ENCODE data around the gene DGKQ.
A peak's percentile ranks its signal among the peaks of the same experiment; 100 is the strongest.

Gene DGKQ

GRCh38 chr4:1013225-1014073, 40.1 kb upstream of the DGKQ start:
- DNase-seq (ENCODE audit: low read depth) = no peak
- no peak for TF ChIP-seq CTCF (conservative IDR thresholded peaks at IDR 0.05; ENCODE audit: low read depth, low read length)
- H3K4me3 ChIP-seq (ENCODE audit: low read depth, low read length) = no peak overlapping the region

GRCh38 chr4:1012034-1012739, 38.8 kb upstream of the DGKQ start:
- peak; percentile 36 for DNase-seq (ENCODE audit: low read depth)
- TF ChIP-seq CTCF (conservative IDR thresholded peaks at IDR 0.05; ENCODE audit: low read depth, low read length) = no peak
- H3K4me3 ChIP-seq (ENCODE audit: low read depth, low read length) = peak overlapping the region; percentile 62

GRCh38 chr4:1011666-1012033, 38.3 kb upstream of the DGKQ start:
- no peak for TF ChIP-seq CTCF (conservative IDR thresholded peaks at IDR 0.05; ENCODE audit: low read depth, low read length)
- DNase-seq (ENCODE audit: low read depth) = no peak
- peak overlapping the region; percentile 62 for H3K4me3 ChIP-seq (ENCODE audit: low read depth, low read length)

GRCh38 chr4:1011022-1011665, 37.8 kb upstream of the DGKQ start, which contains the start of gene FGFRL1:
Gene FGFRL1 (plus strand): TSS chr4:1011626. CDS start chr4:1012486, 860 bp downstream.
- peak; percentile 87 for DNase-seq (ENCODE audit: low read depth)
- peak within 1 kb of the TSS; percentile 62 for H3K4me3 ChIP-seq (ENCODE audit: low read depth, low read length)
- TF ChIP-seq CTCF (conservative IDR thresholded peaks at IDR 0.05; ENCODE audit: low read depth, low read length) = no peak

- DNase-seq (ENCODE audit: low read depth) = peak; percentile 87
- no peak for TF ChIP-seq CTCF (conservative IDR thresholded peaks at IDR 0.05; ENCODE audit: low read depth, low read length)
- H3K4me3 ChIP-seq (ENCODE audit: low read depth, low read length) = peak overlapping the region; percentile 52
Observed at GRCh38 chr4:1010395-1011021, 37.1 kb upstream of the DGKQ start.

- DNase-seq (ENCODE audit: low read depth) = peak; percentile 61
Observed at GRCh38 chr4:1009542-1010394, 36.4 kb upstream of the DGKQ start.

More at GRCh38 chr4:1009542-1010394, 36.4 kb upstream of the DGKQ start:
- TF ChIP-seq CTCF (conservative IDR thresholded peaks at IDR 0.05; ENCODE audit: low read depth, low read length) = peak; percentile 23
- H3K4me3 ChIP-seq (ENCODE audit: low read depth, low read length) = peak overlapping the region; percentile 62
